GM23338 (cell line): ENCODE results near the gene RAB8B.

Experiments
- CTCF ChIP-seq, 2 experiments: fragments of 200-600 bp in 1 of 2; sonication (generic) in 1 of 2; conservative IDR thresholded peaks; 2 replicates each; pipeline versions ENCODE4 v1.5.1 to v1.6.1; 2016 to 2017; ENCODE audit warnings: antibody characterized with exemption in 2 of 2, low read depth in 2 of 2, mild to moderate bottlenecking in 2 of 2, moderate library complexity in 1 of 2
- EZH2 ChIP-seq: fragments of 200-600 bp; sonication (generic); IDR thresholded peaks from one replicate; pipeline ENCODE4 v1.8.0; 2017; ENCODE audit warnings: antibody characterized with exemption, mild to moderate bottlenecking, low read depth; ENCODE audit not compliant: unreplicated experiment
- POLR2AphosphoS5 ChIP-seq: IDR thresholded peaks from 2 replicates; pipeline ENCODE4 v1.6.1; 2016; ENCODE audit warnings: antibody characterized with exemption, low read depth
- TF ChIP-seq, protein P1 (sequence below): IDR thresholded peaks from one replicate; pipeline ENCODE4 v1.6.1; 2018; ENCODE audit warnings: antibody characterized with exemption; ENCODE audit not compliant: unreplicated experiment

GRCh38 chr15:63261311-63261710 lies 71.9 kb downstream of the RAB8B start:
- TF ChIP-seq CTCF (conservative IDR thresholded peaks at IDR 0.05; ENCODE audit: low read depth in 2 of 2) (no peak), EZH2 (no peak), POLR2AphosphoS5 (no peak)
- TF ChIP-seq, protein P1, sequence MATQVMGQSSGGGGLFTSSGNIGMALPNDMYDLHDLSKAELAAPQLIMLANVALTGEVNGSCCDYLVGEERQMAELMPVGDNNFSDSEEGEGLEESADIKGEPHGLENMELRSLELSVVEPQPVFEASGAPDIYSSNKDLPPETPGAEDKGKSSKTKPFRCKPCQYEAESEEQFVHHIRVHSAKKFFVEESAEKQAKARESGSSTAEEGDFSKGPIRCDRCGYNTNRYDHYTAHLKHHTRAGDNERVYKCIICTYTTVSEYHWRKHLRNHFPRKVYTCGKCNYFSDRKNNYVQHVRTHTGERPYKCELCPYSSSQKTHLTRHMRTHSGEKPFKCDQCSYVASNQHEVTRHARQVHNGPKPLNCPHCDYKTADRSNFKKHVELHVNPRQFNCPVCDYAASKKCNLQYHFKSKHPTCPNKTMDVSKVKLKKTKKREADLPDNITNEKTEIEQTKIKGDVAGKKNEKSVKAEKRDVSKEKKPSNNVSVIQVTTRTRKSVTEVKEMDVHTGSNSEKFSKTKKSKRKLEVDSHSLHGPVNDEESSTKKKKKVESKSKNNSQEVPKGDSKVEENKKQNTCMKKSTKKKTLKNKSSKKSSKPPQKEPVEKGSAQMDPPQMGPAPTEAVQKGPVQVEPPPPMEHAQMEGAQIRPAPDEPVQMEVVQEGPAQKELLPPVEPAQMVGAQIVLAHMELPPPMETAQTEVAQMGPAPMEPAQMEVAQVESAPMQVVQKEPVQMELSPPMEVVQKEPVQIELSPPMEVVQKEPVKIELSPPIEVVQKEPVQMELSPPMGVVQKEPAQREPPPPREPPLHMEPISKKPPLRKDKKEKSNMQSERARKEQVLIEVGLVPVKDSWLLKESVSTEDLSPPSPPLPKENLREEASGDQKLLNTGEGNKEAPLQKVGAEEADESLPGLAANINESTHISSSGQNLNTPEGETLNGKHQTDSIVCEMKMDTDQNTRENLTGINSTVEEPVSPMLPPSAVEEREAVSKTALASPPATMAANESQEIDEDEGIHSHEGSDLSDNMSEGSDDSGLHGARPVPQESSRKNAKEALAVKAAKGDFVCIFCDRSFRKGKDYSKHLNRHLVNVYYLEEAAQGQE, result no peak
